ENCODE data around the gene EPHA7.

DNA sequence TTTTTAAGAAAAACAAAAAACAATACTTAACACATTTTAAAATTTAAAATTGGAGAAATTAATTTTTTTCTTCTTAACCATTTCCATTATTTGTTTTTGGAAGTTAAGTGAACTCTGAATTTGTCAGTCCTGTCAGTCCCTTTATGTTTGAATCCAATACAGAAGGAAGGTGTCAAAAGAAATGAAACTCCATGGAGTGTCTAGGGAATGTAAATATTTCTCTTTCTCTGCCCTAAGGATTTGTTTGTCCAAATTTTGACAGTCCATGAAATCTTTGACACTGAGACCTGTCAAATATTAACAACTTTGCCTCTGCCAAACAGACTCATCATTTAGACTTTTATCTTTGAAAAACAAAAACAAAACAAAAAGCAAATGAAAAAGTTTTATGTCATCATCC, 166.4 kb downstream of the EPHA7 start:
- TF ChIP-seq CTCF (IDR thresholded peaks at IDR 0.05; ENCODE audit: low read depth, low read length): no peak
- no peak for TF ChIP-seq MAX (IDR thresholded peaks at IDR 0.05; ENCODE audit: low read depth, low read length)
- TF ChIP-seq POLR2A (IDR thresholded peaks at IDR 0.05; ENCODE audit: extremely low read depth, insufficient read length): no peak

All from NB4 (cell line).